Activated CD4-positive, alpha-beta T cell treated with anti-CD3 and anti-CD28 coated beads, Interleukin-2, amount 10 ng/mL, durations not matched to agents 24 days and 14 days (primary cell): ENCODE results near the gene FZD1. TPM values are rescaled to one million over a fixed set of nuclear protein-coding genes. Genes with fewer than 3 reads are reported as not detected.
"Not testable (repeated sequence)": the region's sequence is repeated elsewhere in the genome, so short reads cannot be mapped to it uniquely, and the experiment has no call there.

ENCODE experiments used
- DNase-seq: peaks from one replicate; pipeline ENCODE4 v3.0.0; 2022
- H3K27ac Mint-ChIP-seq: one replicate; pipeline ENCODE4 v1.8.0; 2022; ENCODE audit warnings: mild to moderate bottlenecking, mixed read lengths
- H3K27me3 Mint-ChIP-seq: one replicate; pipeline ENCODE4 v1.8.0; 2022; ENCODE audit warnings: mixed read lengths
- H3K36me3 Mint-ChIP-seq: one replicate; pipeline ENCODE4 v1.8.0; 2022; ENCODE audit warnings: low read depth, mild to moderate bottlenecking, mixed read lengths
- H3K4me1 Mint-ChIP-seq: one replicate; pipeline ENCODE4 v1.8.0; 2021; ENCODE audit warnings: mixed read lengths
- H3K4me3 Mint-ChIP-seq: one replicate; pipeline ENCODE4 v1.8.0; 2022; ENCODE audit warnings: mild to moderate bottlenecking, moderate library complexity, mixed read lengths
- H3K9me3 Mint-ChIP-seq: one replicate; pipeline ENCODE4 v1.8.0; 2021; ENCODE audit warnings: mixed read lengths
- intact Hi-C: fragments of 100-400 bp; cut with micrococcal nuclease; formaldehyde crosslinking; loops from one replicate; pipeline ENCODE4 v1.15.1; 2023
- total RNA-seq: library from RNA; stranded (reverse); gene quantifications from 2 replicates; pipeline ENCODE4 v1.2.3, GENCODE V29; 2022

The FZD1 gene
- total RNA-seq, 1 donor from 2014 or later, result 0.79 TPM

GRCh38 chr7:91297939-91298338, 33.7 kb downstream of the FZD1 start:
- no peaks in the 10 kb centered on the region for H3K36me3 Mint-ChIP-seq
- no peak overlapping the region for H3K4me3 Mint-ChIP-seq
- DNase-seq, result no peak
- H3K9me3 Mint-ChIP-seq, result no peaks in the 10 kb centered on the region
- H3K27ac Mint-ChIP-seq, result no peak overlapping the region
- no peaks in the 10 kb centered on the region for H3K4me1 Mint-ChIP-seq
- intact Hi-C loops, result no loop called here
- H3K27me3 Mint-ChIP-seq, result no peaks in the 10 kb centered on the region

- Mint-ChIP-seq H3K36me3 (no peaks in the 10 kb centered on the region), H3K27ac (no peak overlapping the region), H3K9me3 (no peaks in the 10 kb centered on the region), H3K27me3 (peaks cover 1% of the 10 kb centered on the region), H3K4me1 (no peaks in the 10 kb centered on the region), H3K4me3 (no peak overlapping the region)
- intact Hi-C loops, result no loop called here
- no peak for DNase-seq
Measured at GRCh38 chr7:91299952-91300775, 35.9 kb downstream of the FZD1 start.

GRCh38 chr7:91302794-91303193, 38.6 kb downstream of the FZD1 start:
- H3K27ac Mint-ChIP-seq, result no peak overlapping the region

GRCh38 chr7:91306266-91306665, 42.0 kb downstream of the FZD1 start:
- Mint-ChIP-seq H3K27ac (no peak overlapping the region), H3K4me3 (no peak overlapping the region), H3K36me3 (no peaks in the 10 kb centered on the region), H3K9me3 (no peaks in the 10 kb centered on the region), H3K4me1 (no peaks in the 10 kb centered on the region), H3K27me3 (peaks cover 2% of the 10 kb centered on the region)
- DNase-seq, result no peak
- intact Hi-C loops, result no loop called here

More at GRCh38 chr7:91302794-91303193, 38.6 kb downstream of the FZD1 start:
- no peak overlapping the region for H3K4me3 Mint-ChIP-seq
- H3K27me3 Mint-ChIP-seq, result peaks cover 2% of the 10 kb centered on the region
- no peaks in the 10 kb centered on the region for H3K4me1 Mint-ChIP-seq
- H3K36me3 Mint-ChIP-seq, result no peaks in the 10 kb centered on the region
- DNase-seq, result no peak
- no peaks in the 10 kb centered on the region for H3K9me3 Mint-ChIP-seq
- intact Hi-C loops, result no loop called here

GRCh38 chr7:91307467-91307866, 43.2 kb downstream of the FZD1 start:
- H3K4me3 Mint-ChIP-seq, result no peak overlapping the region
- intact Hi-C loops, result no loop called here
- peaks cover 2% of the 10 kb centered on the region for H3K27me3 Mint-ChIP-seq

GRCh38 chr7:91308191-91308590, 44.0 kb downstream of the FZD1 start:
- intact Hi-C loops, H3K9me3 Mint-ChIP-seq, DNase-seq, H3K27ac Mint-ChIP-seq, H3K27me3 Mint-ChIP-seq, H3K4me3 Mint-ChIP-seq, H3K36me3 Mint-ChIP-seq, H3K4me1 Mint-ChIP-seq: not testable (repeated sequence)

More at GRCh38 chr7:91307467-91307866, 43.2 kb downstream of the FZD1 start:
- no peaks in the 10 kb centered on the region for H3K4me1 Mint-ChIP-seq
- H3K27ac Mint-ChIP-seq, result no peak overlapping the region
- no peak for DNase-seq
- H3K36me3 Mint-ChIP-seq, result no peaks in the 10 kb centered on the region
- H3K9me3 Mint-ChIP-seq, result no peaks in the 10 kb centered on the region

GRCh38 chr7:91310830-91311460, 46.7 kb downstream of the FZD1 start:
- no peaks in the 10 kb centered on the region for H3K36me3 Mint-ChIP-seq
- no peak overlapping the region for H3K27ac Mint-ChIP-seq
- no peak for DNase-seq
- no peak overlapping the region for H3K4me3 Mint-ChIP-seq
- intact Hi-C loops, result no loop called here
- no peaks in the 10 kb centered on the region for H3K4me1 Mint-ChIP-seq
- peaks cover 2% of the 10 kb centered on the region for H3K27me3 Mint-ChIP-seq
- no peaks in the 10 kb centered on the region for H3K9me3 Mint-ChIP-seq

GRCh38 chr7:91311839-91312238, 47.6 kb downstream of the FZD1 start:
- Mint-ChIP-seq H3K36me3 (no peaks in the 10 kb centered on the region), H3K27me3 (peaks cover 2% of the 10 kb centered on the region), H3K27ac (no peak overlapping the region), H3K9me3 (no peaks in the 10 kb centered on the region), H3K4me1 (no peaks in the 10 kb centered on the region), H3K4me3 (no peak overlapping the region)
- no peak for DNase-seq
- intact Hi-C loops, result no loop called here

GRCh38 chr7:91313113-91313512, 48.9 kb downstream of the FZD1 start:
- no peak for DNase-seq
- no peaks in the 10 kb centered on the region for H3K4me1 Mint-ChIP-seq
- H3K27me3 Mint-ChIP-seq, result peaks cover 2% of the 10 kb centered on the region
- no peaks in the 10 kb centered on the region for H3K9me3 Mint-ChIP-seq
- no peak overlapping the region for H3K27ac Mint-ChIP-seq
- intact Hi-C loops, result no loop called here
- H3K4me3 Mint-ChIP-seq, result no peak overlapping the region
- H3K36me3 Mint-ChIP-seq, result no peaks in the 10 kb centered on the region

GRCh38 chr7:91314591-91315323, 50.5 kb downstream of the FZD1 start:
- Mint-ChIP-seq H3K27ac (no peak overlapping the region), H3K4me3 (no peak overlapping the region), H3K9me3 (no peaks in the 10 kb centered on the region), H3K36me3 (no peaks in the 10 kb centered on the region), H3K27me3 (peaks cover 2% of the 10 kb centered on the region), H3K4me1 (no peaks in the 10 kb centered on the region)
- no peak for DNase-seq
- intact Hi-C loops, result no loop called here

GRCh38 chr7:91316426-91316825, 52.2 kb downstream of the FZD1 start:
- Mint-ChIP-seq H3K36me3 (no peaks in the 10 kb centered on the region), H3K9me3 (no peaks in the 10 kb centered on the region), H3K27ac (no peak overlapping the region), H3K27me3 (peaks cover 2% of the 10 kb centered on the region), H3K4me1 (no peaks in the 10 kb centered on the region), H3K4me3 (no peak overlapping the region)
- intact Hi-C loops, result no loop called here
- DNase-seq, result no peak

GRCh38 chr7:91319351-91319750, 55.1 kb downstream of the FZD1 start:
- DNase-seq, result no peak
- Mint-ChIP-seq H3K9me3 (no peaks in the 10 kb centered on the region), H3K27ac (no peak overlapping the region), H3K27me3 (peaks cover 2% of the 10 kb centered on the region), H3K36me3 (no peaks in the 10 kb centered on the region), H3K4me3 (no peak overlapping the region), H3K4me1 (no peaks in the 10 kb centered on the region)
- intact Hi-C loops, result loop anchor here (1.0 kb wide), 1 partner anchor 97 kb away; no protein-coding TSS in a partner anchor

- no peak for DNase-seq
- Mint-ChIP-seq H3K9me3 (no peaks in the 10 kb centered on the region), H3K36me3 (no peaks in the 10 kb centered on the region), H3K27me3 (no peaks in the 10 kb centered on the region), H3K4me3 (no peak overlapping the region), H3K4me1 (no peaks in the 10 kb centered on the region), H3K27ac (no peak overlapping the region)
- intact Hi-C loops, result no loop called here
Measured at GRCh38 chr7:91320366-91321078, 56.3 kb downstream of the FZD1 start.
